Keratinocyte (primary cell): Measurements from ENCODE around the gene PEAK3.

ENCODE experiments used
- EZH2 ChIP-seq: IDR thresholded peaks from one replicate; pipeline ENCODE4 v1.6.1; 2012; ENCODE audit warnings: inconsistent platforms, mild to moderate bottlenecking, low read length, moderate library complexity
- TF ChIP-seq, protein P1 (sequence below), 3 experiments: IDR thresholded peaks in 1 of 3; conservative IDR thresholded peaks in 1 of 3; optimal IDR thresholded peaks in 1 of 3; 2 replicates in 2 of 3; 3 replicates in 1 of 3; pipeline versions ENCODE3 to v1.5.1; 2011; ENCODE audit warnings: low read length in 3 of 3, mild to moderate bottlenecking in 3 of 3, moderate library complexity in 2 of 3, control low read depth in 1 of 3, inconsistent platforms in 1 of 3; ENCODE audit not compliant: insufficient read depth in 2 of 3; ENCODE audit errors: extremely low read depth in 1 of 3

DNA sequence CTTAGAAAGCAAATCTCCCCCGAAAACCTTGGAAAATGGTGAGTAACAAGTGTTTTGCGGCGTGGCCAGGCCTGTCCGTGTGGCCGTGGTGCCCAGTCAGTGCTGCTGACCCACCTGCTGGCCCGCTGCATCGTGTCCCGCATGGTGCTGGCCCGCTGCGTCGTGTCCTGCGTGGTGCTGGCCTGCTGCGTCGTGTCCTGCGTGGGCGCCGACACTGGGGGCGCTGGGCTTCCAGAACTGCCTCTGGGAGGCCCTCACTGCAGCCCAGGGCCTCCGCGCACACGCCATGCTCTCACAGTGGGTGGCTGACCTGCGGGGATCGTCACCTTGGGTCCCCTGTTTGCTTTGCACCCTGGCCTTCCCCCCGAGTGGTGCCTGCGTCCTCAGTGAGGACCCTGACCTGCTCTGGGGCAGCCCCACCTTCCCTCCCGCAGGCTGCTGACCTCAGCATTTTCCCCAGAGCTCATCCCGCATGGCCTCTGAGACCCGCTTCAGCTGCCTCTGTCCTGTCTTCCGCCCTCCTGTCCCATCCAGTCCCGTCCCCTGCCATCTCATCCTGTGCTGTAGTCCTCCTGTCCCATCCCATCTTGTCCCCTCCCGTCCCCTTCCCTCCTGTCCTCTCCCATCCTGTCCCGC, 56.4 kb downstream of the PEAK3 start:
- TF ChIP-seq, protein P1, sequence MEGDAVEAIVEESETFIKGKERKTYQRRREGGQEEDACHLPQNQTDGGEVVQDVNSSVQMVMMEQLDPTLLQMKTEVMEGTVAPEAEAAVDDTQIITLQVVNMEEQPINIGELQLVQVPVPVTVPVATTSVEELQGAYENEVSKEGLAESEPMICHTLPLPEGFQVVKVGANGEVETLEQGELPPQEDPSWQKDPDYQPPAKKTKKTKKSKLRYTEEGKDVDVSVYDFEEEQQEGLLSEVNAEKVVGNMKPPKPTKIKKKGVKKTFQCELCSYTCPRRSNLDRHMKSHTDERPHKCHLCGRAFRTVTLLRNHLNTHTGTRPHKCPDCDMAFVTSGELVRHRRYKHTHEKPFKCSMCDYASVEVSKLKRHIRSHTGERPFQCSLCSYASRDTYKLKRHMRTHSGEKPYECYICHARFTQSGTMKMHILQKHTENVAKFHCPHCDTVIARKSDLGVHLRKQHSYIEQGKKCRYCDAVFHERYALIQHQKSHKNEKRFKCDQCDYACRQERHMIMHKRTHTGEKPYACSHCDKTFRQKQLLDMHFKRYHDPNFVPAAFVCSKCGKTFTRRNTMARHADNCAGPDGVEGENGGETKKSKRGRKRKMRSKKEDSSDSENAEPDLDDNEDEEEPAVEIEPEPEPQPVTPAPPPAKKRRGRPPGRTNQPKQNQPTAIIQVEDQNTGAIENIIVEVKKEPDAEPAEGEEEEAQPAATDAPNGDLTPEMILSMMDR (optimal IDR thresholded peaks at IDR 0.05 in 1 of 3, IDR thresholded peaks at IDR 0.05 in 1 of 3, conservative IDR thresholded peaks at IDR 0.05 in 1 of 3; ENCODE audit: extremely low read depth in 1 of 3, insufficient read depth in 2 of 3, low read length in 3 of 3), result no peak
- TF ChIP-seq EZH2, result no peak
